ENCODE measurements around the gene SYMPK. TPM values are rescaled to one million over a fixed set of nuclear protein-coding genes. Genes with fewer than 3 reads are reported as not detected.

Gene SYMPK
- total and polyA plus RNA-seq, 12 donors = 22.4 to 75.0 (median 33.0) TPM

DNA sequence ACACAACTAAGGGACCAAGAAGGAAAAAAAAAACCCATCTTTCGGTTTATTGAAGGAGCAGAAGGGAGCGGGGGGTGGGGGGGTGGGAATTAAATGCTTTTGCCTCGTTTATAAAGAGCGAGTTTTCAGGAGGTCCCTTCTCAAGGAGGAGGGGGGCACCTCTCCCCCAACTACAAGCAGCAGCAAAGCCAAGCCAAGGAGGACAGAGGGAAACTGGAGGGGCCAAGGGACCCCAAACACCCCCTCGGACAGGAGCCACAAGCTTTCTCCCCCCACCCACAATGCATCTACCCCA is 20.6 kb upstream of the SYMPK start:
- ATAC-seq (no peak), DNase-seq (no peak)
- H3K9me3 ChIP-seq = no peaks in the 10 kb centered on the region
- intact Hi-C loops (cut with DNase I) = loop anchor here in 2 of 10 donors (2.0 to 10.0 kb wide), 2 partner anchors 19 to 69 kb away; partner anchors contain the start of genes FOXA3 (in 1 of the 2) and RSPH6A (in 1 of the 2)
- H3K27ac ChIP-seq = no peak overlapping the region
- H3K4me3 ChIP-seq = peak overlapping the region in 2 of 10 donors; percentile 11 to 12
- TF ChIP-seq, protein P1, sequence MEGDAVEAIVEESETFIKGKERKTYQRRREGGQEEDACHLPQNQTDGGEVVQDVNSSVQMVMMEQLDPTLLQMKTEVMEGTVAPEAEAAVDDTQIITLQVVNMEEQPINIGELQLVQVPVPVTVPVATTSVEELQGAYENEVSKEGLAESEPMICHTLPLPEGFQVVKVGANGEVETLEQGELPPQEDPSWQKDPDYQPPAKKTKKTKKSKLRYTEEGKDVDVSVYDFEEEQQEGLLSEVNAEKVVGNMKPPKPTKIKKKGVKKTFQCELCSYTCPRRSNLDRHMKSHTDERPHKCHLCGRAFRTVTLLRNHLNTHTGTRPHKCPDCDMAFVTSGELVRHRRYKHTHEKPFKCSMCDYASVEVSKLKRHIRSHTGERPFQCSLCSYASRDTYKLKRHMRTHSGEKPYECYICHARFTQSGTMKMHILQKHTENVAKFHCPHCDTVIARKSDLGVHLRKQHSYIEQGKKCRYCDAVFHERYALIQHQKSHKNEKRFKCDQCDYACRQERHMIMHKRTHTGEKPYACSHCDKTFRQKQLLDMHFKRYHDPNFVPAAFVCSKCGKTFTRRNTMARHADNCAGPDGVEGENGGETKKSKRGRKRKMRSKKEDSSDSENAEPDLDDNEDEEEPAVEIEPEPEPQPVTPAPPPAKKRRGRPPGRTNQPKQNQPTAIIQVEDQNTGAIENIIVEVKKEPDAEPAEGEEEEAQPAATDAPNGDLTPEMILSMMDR (IDR thresholded peaks at IDR 0.05) = peak in 3 of 9 donors; percentile 20 to 42 (median 36)
- 40 to 45% methylated on average over 5 of the region's 5 CpGs for WGBS, 2 donors
- peaks cover 0 to 15% (median 7%) of the 10 kb centered on the region in 9 donors for H3K36me3 ChIP-seq
- peaks cover 15 to 45% (median 37%) of the 10 kb centered on the region in 9 donors for H3K4me1 ChIP-seq
- H3K27me3 ChIP-seq = peaks cover 0 to 6% (median 0%) of the 10 kb centered on the region in 7 donors

GRCh38 chr19:45882652-45883585 is 20.0 kb upstream of the SYMPK start:
- peaks cover 0 to 12% (median 0%) of the 10 kb centered on the region in 7 donors for H3K27me3 ChIP-seq
- ATAC-seq = no peak

GRCh38 chr19:45881909-45882528 is 19.1 kb upstream of the SYMPK start:
- Histone ChIP-seq H3K27ac (no peak overlapping the region), H3K4me1 (peaks cover 15 to 47% (median 38%) of the 10 kb centered on the region in 9 donors), H3K4me3 (no peak overlapping the region), H3K27me3 (peaks cover 0 to 21% (median 0%) of the 10 kb centered on the region in 7 donors), H3K36me3 (peaks cover 0 to 15% (median 7%) of the 10 kb centered on the region in 9 donors), H3K9me3 (no peaks in the 10 kb centered on the region)
- 51 to 69% methylated on average over 4 of the region's 4 CpGs for WGBS, 2 donors
- ATAC-seq (no peak), DNase-seq (no peak)
- intact Hi-C loops (cut with DNase I) = loop anchor here in 2 of 10 donors (2.0 to 10.0 kb wide), 2 partner anchors 17 to 67 kb away; partner anchors contain the start of genes FOXA3 (in 1 of the 2) and RSPH6A (in 1 of the 2)
- TF ChIP-seq, protein P1 (IDR thresholded peaks at IDR 0.05) = no peak

More at GRCh38 chr19:45882652-45883585, 20.0 kb upstream of the SYMPK start:
- intact Hi-C loops (cut with DNase I) = loop anchor here in 2 of 10 donors (2.0 to 10.0 kb wide), 2 partner anchors 18 to 68 kb away; partner anchors contain the start of genes FOXA3 (in 1 of the 2) and RSPH6A (in 1 of the 2)
- peaks cover 15 to 45% (median 37%) of the 10 kb centered on the region in 9 donors for H3K4me1 ChIP-seq
- peaks cover 0 to 15% (median 7%) of the 10 kb centered on the region in 9 donors for H3K36me3 ChIP-seq
- H3K4me3 ChIP-seq = peak overlapping the region in 5 of 10 donors; percentile 3 to 26 (median 12)
- H3K9me3 ChIP-seq = no peaks in the 10 kb centered on the region
- no peak overlapping the region for H3K27ac ChIP-seq
- DNase-seq = peak; percentile 63 to 80
- TF ChIP-seq, protein P1 (IDR thresholded peaks at IDR 0.05) = peak; percentile 69 to 94 (median 86)
- 22 to 28% methylated on average over 47 of the region's 47 CpGs for WGBS, 2 donors
